HG03460 (cell line): ENCODE results near the gene NR1H3.

Experiments used
- ATAC-seq: cut with Tn5 transposase; IDR thresholded peaks from one replicate; pipeline ENCODE4 v1.9.1; 2021; ENCODE audit not compliant: unreplicated experiment

NR1H3 gene

GRCh38 chr11:47269002-47269828 lies 11.4 kb downstream of the NR1H3 start:
- peak; percentile 49 for ATAC-seq

DNA sequence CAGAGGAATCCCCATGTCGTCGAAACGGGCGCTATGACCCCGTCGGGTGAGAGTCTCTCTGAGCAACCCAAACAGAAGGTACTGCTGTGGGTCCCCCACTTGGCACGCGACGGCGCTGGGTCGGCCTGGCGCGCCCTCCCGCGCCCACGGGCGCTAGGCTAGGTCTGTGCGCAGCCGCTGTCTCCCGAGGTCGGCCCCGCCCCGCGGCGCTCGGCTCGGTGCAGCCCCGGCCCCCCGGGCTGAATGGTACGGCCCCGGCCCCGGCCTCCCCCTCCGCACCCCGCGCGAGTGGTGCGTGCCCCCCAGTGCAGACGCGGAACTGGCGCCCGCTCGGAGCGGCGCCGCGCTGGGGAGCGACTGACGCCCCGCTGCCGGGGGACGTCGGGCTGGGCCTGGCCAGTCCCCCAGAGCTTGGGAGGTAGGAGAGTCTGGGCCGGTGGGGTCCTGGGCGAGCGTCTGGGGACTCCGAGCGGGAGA lies 12.1 kb downstream of the NR1H3 start, which contains the start of gene MADD:
TSS of gene MADD (plus strand) at position 305 of the 477 bp plus-strand sequence.
- peak; percentile 74 for ATAC-seq

- no peak for ATAC-seq
Measured at GRCh38 chr11:47270331-47271271, 12.8 kb downstream of the NR1H3 start.

- ATAC-seq = no peak
Measured at GRCh38 chr11:47271328-47271727, 13.5 kb downstream of the NR1H3 start.

- no peak for ATAC-seq
Measured at GRCh38 chr11:47271961-47272661, 14.3 kb downstream of the NR1H3 start.

DNA sequence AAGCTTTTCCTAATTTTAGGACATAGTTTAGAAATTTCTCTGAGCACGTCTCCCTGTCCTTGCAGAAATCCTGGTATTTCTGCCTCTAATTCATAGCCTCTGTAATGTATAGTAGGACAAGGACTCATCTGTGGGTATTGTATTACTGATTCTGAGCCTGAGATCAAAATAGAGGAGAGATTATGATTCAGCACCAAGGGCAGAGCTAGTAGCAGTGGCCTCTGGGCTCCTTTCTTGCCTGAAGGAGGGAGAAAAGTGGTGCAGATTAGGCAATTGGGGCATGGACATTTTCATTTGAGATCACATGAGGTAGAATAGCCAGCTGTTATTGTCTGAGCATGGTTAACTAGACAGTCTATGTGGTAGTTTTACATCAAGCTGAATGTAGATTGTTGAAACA lies 14.9 kb downstream of the NR1H3 start:
- no peak for ATAC-seq

- no peak for ATAC-seq
Measured at GRCh38 chr11:47274495-47275235, 16.9 kb downstream of the NR1H3 start.

DNA sequence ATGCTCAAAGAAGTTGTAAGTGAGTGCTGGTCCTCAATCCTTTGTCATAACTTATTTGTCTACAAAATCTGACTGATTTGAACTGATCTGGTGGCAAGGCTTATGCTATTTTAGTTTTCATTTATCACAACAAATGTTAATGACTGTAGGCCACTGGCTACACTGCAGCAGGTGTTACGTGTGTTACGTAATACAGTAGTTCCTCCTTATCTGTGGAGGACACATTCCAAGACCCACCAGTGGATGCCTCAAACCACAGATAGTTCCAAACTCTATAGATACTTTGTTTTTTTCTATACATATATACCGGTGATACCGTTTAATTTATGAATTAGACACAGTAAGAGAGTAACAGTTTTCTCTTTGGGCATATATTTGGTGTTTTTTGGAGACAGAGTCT lies 19.1 kb downstream of the NR1H3 start:
- ATAC-seq = no peak

- ATAC-seq = no peak
Measured at GRCh38 chr11:47278058-47278457, 20.3 kb downstream of the NR1H3 start.

DNA sequence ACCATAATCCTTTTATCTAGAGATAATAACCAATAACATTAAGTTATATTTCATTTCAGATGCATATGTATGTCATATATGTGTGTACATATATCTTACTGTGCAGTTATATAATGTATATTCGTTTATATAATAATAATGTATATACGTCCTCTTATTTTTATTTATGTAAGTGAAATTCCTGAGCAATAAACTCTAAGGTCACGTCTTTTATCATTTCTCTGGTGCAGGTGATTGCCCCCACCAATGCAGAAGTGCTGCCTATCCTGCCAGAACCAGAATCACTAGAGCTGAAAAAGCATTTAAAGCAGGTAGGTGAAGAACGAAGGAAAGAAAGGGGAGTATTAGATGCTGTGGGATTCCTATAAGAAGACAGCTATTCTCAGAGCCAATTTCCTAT lies 21.0 kb downstream of the NR1H3 start:
- ATAC-seq = no peak

DNA sequence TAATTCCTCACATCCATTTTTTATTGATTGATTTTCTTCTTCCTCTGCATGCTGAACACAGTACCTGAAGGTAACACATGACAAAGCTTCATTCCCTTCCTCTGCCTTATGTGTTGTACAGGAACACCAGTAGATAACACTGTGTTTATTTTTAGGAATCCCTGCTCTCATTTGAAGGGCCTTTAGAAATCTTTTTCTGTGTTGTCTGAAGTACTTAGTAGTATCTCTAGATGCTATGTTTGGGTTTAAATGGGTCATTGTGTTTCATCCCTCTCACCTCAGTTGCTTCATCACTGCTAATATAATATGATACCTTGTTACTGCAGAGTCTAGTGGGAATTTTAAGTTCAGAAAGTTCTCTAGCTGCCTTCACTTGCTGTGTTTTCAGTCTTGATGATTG lies 22.3 kb downstream of the NR1H3 start:
- ATAC-seq = no peak

- no peak for ATAC-seq
Measured at GRCh38 chr11:47280860-47281259, 23.1 kb downstream of the NR1H3 start.

DNA sequence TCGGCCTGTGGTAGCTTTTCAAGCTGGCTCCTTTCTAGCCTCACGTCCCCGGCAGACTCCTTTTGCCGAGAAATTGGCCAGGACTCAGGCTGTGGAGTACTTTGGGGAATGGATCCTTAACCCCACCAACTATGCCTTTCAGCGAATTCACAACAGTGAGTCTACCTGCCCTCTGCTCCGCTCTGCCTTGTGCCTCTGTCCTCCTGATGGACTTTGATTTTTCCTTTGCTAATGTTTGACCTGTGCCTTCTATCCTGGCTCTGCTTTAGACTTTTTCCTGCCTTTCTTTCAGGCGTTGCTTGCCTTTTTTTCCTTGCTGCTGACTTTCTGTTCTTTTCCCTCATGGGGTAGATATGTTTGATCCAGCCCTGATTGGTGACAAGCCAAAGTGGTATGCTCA lies 24.7 kb downstream of the NR1H3 start:
- no peak for ATAC-seq

GRCh38 chr11:47284151-47284550 lies 26.4 kb downstream of the NR1H3 start:
- no peak for ATAC-seq

- ATAC-seq = no peak
Measured at GRCh38 chr11:47285969-47286770, 28.4 kb downstream of the NR1H3 start.

GRCh38 chr11:47288066-47288465 lies 30.3 kb downstream of the NR1H3 start:
- no peak for ATAC-seq

GRCh38 chr11:47289856-47290255 lies 32.1 kb downstream of the NR1H3 start:
- ATAC-seq = no peak

GRCh38 chr11:47295385-47295784 lies 37.6 kb downstream of the NR1H3 start:
- ATAC-seq = no peak

DNA sequence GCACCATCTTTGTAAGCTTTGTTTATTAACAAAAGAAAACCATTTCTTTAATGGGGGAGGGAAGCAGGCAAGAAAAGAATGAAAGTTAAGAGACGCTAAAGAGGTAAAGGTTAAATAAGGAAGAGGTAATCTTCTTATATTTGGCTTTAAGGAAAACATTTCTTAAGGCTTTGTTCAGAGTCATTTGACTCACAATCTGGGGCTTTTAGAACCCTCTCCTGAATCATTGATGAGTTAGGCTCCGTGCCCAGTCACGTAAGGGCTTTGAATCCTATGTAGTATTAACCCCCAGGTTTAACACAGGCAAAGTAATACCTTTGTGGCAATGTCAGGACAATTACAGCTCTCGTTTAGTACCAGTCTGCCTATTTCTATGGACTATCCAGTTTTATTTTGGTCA lies 38.2 kb downstream of the NR1H3 start:
- ATAC-seq = no peak

DNA sequence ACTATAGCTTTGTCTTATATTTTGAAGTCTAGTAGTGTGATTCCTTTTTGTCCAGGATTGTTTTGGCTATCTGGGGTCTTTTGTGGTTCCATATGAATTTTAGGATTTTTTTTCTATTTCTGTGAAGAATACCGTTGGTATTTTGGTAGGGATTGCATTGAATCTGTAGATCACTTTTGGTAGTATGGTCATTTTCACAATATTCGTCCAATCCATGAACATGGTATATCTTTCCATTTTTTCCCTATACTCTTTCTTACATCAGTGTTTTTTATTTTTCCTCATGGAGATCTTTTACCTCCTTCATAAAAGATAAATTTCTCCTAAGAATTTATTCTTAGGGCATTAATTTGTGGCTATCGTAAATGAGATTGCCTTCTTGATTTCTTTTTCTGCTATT lies 41.3 kb downstream of the NR1H3 start:
- ATAC-seq = no peak
